Endothelial cell of umbilical vein (primary cell): Measurements from ENCODE around the gene RPS15A. TPM values are rescaled to one million over a fixed set of nuclear protein-coding genes. Genes with fewer than 3 reads are reported as not detected.

ENCODE experiments used
- BruUV-seq: library from RNA; stranded (reverse); fragments of 400-500 nt; replicated peaks from 2 replicates; lab custom pipeline; 2021; lab: Mats Ljungman, UMichigan
- CTCF ChIA-PET: fragments of 300-600, 350-600 bp; sonication (Branson Sonifier 250); formaldehyde crosslinking; loops from one replicate; lab custom pipeline; 2021; ENCODE audit warnings: antibody characterized with exemption, inconsistent platforms; lab: Charles Lee
- POLR2A ChIA-PET: fragments of 300-600, 350-600 bp; sonication (Branson Sonifier 250); formaldehyde crosslinking; loops from one replicate; lab custom pipeline; 2021; ENCODE audit warnings: antibody characterized with exemption, inconsistent platforms; lab: Charles Lee
- DNase-seq: peaks from one replicate; pipeline ENCODE4 v3.0.0-alpha.2; 2011; ENCODE audit warnings: low read depth, low spot score
- FAIRE-seq: peaks from 2 replicates; lab custom pipeline; 2011; peaks lifted over from hg19 to GRCh38; lab: Jason Lieb, UNC
- H2AFZ ChIP-seq: 2 replicates; pipeline ENCODE4 v1.6.0; 2012; ENCODE audit warnings: low read depth, low read length, control low read depth, inconsistent platforms
- H3K27ac ChIP-seq: 2 replicates; pipeline ENCODE4 v1.5.1; 2011; ENCODE audit warnings: low read depth, mild to moderate bottlenecking, control low read depth, low read length, moderate library complexity; ENCODE audit not compliant: insufficient read depth
- H3K27me3 ChIP-seq, 2 experiments: 2 replicates each; pipeline versions ENCODE4 v1.6.0 to v1.6.1; 2011; ENCODE audit warnings: low read length in 2 of 2, mixed read lengths in 1 of 2; ENCODE audit not compliant: control insufficient read depth in 2 of 2, insufficient read depth in 2 of 2
- H3K36me3 ChIP-seq, 2 experiments: 2 replicates in 1 of 2; 3 replicates in 1 of 2; pipeline ENCODE4 v1.5.1; 2011; ENCODE audit warnings: low read length in 2 of 2, mild to moderate bottlenecking in 1 of 2, moderate library complexity in 1 of 2; ENCODE audit not compliant: control insufficient read depth in 2 of 2, insufficient read depth in 2 of 2; ENCODE audit errors: extremely low read depth in 1 of 2
- H3K4me1 ChIP-seq: 3 replicates; pipeline ENCODE4 v1.5.1; 2011; ENCODE audit warnings: mild to moderate bottlenecking, low read length; ENCODE audit not compliant: control insufficient read depth, insufficient read depth; ENCODE audit errors: extremely low read depth
- H3K4me2 ChIP-seq: 2 replicates; pipeline ENCODE4 v1.6.1; 2011; ENCODE audit warnings: low read length, control low read depth, mixed read lengths; ENCODE audit not compliant: insufficient read depth
- H3K4me3 ChIP-seq, 3 experiments: fragments of 200-600 bp in 1 of 3; sonication (generic), shearing (Covaris generic) in 1 of 3; replicated peaks in 1 of 3; 2 replicates each; pipeline ENCODE4 v1.5.1; 2011 to 2016; ENCODE audit warnings: control low read depth in 3 of 3, low read length in 3 of 3, mild to moderate bottlenecking in 2 of 3, inconsistent platforms in 1 of 3, low read depth in 1 of 3, moderate library complexity in 1 of 3; ENCODE audit not compliant: insufficient read depth in 1 of 3
- H3K79me2 ChIP-seq: 2 replicates; pipeline ENCODE4 v1.6.0; 2012; ENCODE audit warnings: low read length, inconsistent platforms; ENCODE audit not compliant: control insufficient read depth, insufficient read depth
- H3K9ac ChIP-seq: replicated peaks from 2 replicates; pipeline ENCODE3; 2011; ENCODE audit warnings: low read length, control low read depth; ENCODE audit not compliant: insufficient read depth; ENCODE audit errors: extremely low read depth
- H3K9me1 ChIP-seq: replicated peaks from 3 replicates; pipeline ENCODE4 v1.6.0; 2011; ENCODE audit warnings: mild to moderate bottlenecking, low read length; ENCODE audit not compliant: control insufficient read depth, insufficient read depth; ENCODE audit errors: extremely low read depth
- H3K9me3 ChIP-seq: replicated peaks from 2 replicates; pipeline ENCODE4 v1.5.1; 2012; ENCODE audit warnings: low read length, inconsistent platforms; ENCODE audit not compliant: control insufficient read depth, insufficient read depth
- H4K20me1 ChIP-seq: replicated peaks from 2 replicates; pipeline ENCODE3; 2011; ENCODE audit warnings: mild to moderate bottlenecking, low read length; ENCODE audit not compliant: control insufficient read depth, insufficient read depth; ENCODE audit errors: extremely low read depth
- EZH2 ChIP-seq: IDR thresholded peaks from 2 replicates; pipeline ENCODE4 v1.6.1; 2012; ENCODE audit warnings: borderline replicate concordance, low read depth, mild to moderate bottlenecking, moderate library complexity, low read length, inconsistent platforms; ENCODE audit not compliant: severe bottlenecking
- FOS ChIP-seq: IDR thresholded peaks from 2 replicates; pipeline ENCODE4 v1.6.1; 2011; ENCODE audit warnings: mild to moderate bottlenecking, low read length, moderate library complexity, borderline replicate concordance; ENCODE audit not compliant: insufficient read depth
- GATA2 ChIP-seq: IDR thresholded peaks from 2 replicates; pipeline ENCODE4 v1.7.0; 2011; ENCODE audit warnings: low read depth, mild to moderate bottlenecking, moderate library complexity, mixed read lengths, low read length; ENCODE audit not compliant: insufficient read length, insufficient read depth
- JUN ChIP-seq: IDR thresholded peaks from 2 replicates; pipeline ENCODE4 v1.6.1; 2011; ENCODE audit warnings: borderline replicate concordance, low read depth; ENCODE audit not compliant: insufficient read length, insufficient read depth
- MYC ChIP-seq: IDR thresholded peaks from one replicate; pipeline ENCODE4 v1.6.1; 2011; ENCODE audit warnings: mild to moderate bottlenecking, low read depth, low read length
- POLR2A ChIP-seq: IDR thresholded peaks from 2 replicates; pipeline ENCODE4 v1.6.1; 2012; ENCODE audit warnings: low read depth, mild to moderate bottlenecking, control low read depth, low read length
- POLR2AphosphoS5 ChIP-seq: IDR thresholded peaks from 2 replicates; pipeline ENCODE4 v1.6.1; 2012; ENCODE audit warnings: low read depth, mild to moderate bottlenecking, control low read depth, low read length, moderate library complexity; ENCODE audit not compliant: insufficient read depth
- dilution Hi-C: fragments of 300-500 bp; cut with MboI; formaldehyde crosslinking; loops from one replicate; pipeline ENCODE4 v1.15.0; 2019; ENCODE audit warnings: low sequenced_read_pairs; ENCODE audit not compliant: extremely low pct_ligation_motif_present
- intact Hi-C: fragments of 100-400 bp; cut with micrococcal nuclease; formaldehyde crosslinking; loops from one replicate; pipeline ENCODE4 v1.10.0; 2022
- polyA plus RNA-seq, 4 experiments: library from polyadenylated mRNA; depleted of rRNA in 3 of 4; stranded (reverse) in 3 of 4; unstranded in 1 of 4; fragments of >200 nt; gene quantifications; 2 replicates each; pipeline versions ENCODE4 v1.2.1 to v1.2.3, GENCODE V29; 2011 to 2012; ENCODE audit warnings: missing spikeins in 1 of 4
- total RNA-seq: library from RNA; stranded (reverse); gene quantifications from 2 replicates; pipeline ENCODE4 v1.2.3, GENCODE V29; 2021
- TF ChIP-seq, protein P1 (sequence below): IDR thresholded peaks from 2 replicates; pipeline ENCODE4 v1.6.1; 2011; ENCODE audit not compliant: insufficient read depth, insufficient read length
- TF ChIP-seq, protein P2 (sequence below), 2 donors: IDR thresholded peaks; 1 replicate in 1 of 2; 2 replicates in 1 of 2; pipeline ENCODE4 v1.5.1; 2011; ENCODE audit warnings: low read length in 2 of 2, mild to moderate bottlenecking in 2 of 2, moderate library complexity in 2 of 2, control low read depth in 1 of 2, inconsistent platforms in 1 of 2, low read depth in 1 of 2; ENCODE audit not compliant: insufficient read depth in 1 of 2; ENCODE audit errors: extremely low read depth in 1 of 2

The RPS15A gene
- total and polyA plus RNA-seq, 2 donors (not counting 3 experiments of a cell fraction or from before 2014, with no cell fraction given) = 1,299 to 4,163 TPM

DNA sequence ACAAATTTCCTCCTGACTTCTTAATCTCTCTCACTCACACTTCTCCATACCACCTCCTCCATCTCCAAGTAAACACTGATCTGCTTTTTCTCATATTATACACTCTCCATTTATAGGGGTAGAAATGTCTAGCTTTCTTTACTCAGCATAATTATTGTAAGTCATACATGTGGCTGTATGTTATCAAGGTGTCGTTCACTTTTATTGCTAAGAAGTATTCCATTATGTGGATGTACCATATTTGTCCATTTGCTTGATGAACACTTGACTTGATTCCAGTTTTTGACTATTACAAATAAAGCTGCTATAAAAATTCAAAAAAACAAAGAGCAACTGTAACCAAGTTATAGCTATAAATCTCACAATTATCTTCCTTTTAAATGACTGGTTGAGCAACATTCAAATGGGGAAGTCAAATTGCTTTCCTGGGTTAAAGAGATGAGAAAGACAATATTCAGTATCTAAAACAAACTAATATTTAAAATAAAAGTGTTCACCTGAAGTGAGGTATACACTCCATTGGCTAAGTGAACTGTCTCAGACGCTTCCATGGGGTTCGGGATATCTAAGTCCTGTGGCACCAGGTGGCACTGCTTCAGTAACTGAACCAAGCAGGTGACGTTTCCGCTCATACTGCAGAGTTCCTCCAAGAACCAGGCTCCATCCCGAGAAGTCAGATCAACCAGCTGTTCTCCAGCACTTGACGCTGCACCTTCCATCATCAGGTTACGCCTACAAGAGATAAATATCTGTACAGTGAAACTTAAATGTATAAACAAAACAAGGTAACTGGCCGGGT, 43.8 kb upstream of the RPS15A start:
- peaks cover 30 to 48% of the 10 kb centered on the region in 2 experiments for H3K36me3 ChIP-seq
- H3K27ac ChIP-seq = no peak overlapping the region

More for the DNA sequence above, 43.8 kb upstream of the RPS15A start:
- H3K4me3 ChIP-seq = no peak overlapping the region
- no peaks in the 10 kb centered on the region for H3K27me3 ChIP-seq
- intact Hi-C loops = no loop called here
- H3K9me3 ChIP-seq = no peaks in the 10 kb centered on the region
- ChIA-PET CTCF (interaction anchor here (1.0 to 1.2 kb wide), 2 partner anchors 15 to 19 kb away, joined by 4 to 5 read pairs; no protein-coding TSS in a partner anchor), POLR2A (no interaction called here)
- BruUV-seq = no TSS peak
- TF ChIP-seq GATA2 = no peak
- no peak for TF ChIP-seq POLR2A
- TF ChIP-seq POLR2AphosphoS5 = no peak
- TF ChIP-seq, protein P1, sequence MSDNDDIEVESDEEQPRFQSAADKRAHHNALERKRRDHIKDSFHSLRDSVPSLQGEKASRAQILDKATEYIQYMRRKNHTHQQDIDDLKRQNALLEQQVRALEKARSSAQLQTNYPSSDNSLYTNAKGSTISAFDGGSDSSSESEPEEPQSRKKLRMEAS = no peak
- TF ChIP-seq, protein P2, sequence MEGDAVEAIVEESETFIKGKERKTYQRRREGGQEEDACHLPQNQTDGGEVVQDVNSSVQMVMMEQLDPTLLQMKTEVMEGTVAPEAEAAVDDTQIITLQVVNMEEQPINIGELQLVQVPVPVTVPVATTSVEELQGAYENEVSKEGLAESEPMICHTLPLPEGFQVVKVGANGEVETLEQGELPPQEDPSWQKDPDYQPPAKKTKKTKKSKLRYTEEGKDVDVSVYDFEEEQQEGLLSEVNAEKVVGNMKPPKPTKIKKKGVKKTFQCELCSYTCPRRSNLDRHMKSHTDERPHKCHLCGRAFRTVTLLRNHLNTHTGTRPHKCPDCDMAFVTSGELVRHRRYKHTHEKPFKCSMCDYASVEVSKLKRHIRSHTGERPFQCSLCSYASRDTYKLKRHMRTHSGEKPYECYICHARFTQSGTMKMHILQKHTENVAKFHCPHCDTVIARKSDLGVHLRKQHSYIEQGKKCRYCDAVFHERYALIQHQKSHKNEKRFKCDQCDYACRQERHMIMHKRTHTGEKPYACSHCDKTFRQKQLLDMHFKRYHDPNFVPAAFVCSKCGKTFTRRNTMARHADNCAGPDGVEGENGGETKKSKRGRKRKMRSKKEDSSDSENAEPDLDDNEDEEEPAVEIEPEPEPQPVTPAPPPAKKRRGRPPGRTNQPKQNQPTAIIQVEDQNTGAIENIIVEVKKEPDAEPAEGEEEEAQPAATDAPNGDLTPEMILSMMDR (IDR thresholded peaks at IDR 0.05; ENCODE audit: extremely low read depth in 1 of 2, insufficient read depth in 1 of 2, low read depth in 1 of 2, low read length in 2 of 2) = no peak
- TF ChIP-seq FOS = no peak
- no peak for TF ChIP-seq EZH2
- no peak for TF ChIP-seq JUN
- TF ChIP-seq MYC = no peak
- no peak overlapping the region for H2AFZ ChIP-seq
- no peaks in the 10 kb centered on the region for H3K9me1 ChIP-seq
- H4K20me1 ChIP-seq = no peaks in the 10 kb centered on the region
- no peak overlapping the region for H3K4me2 ChIP-seq
- no peaks in the 10 kb centered on the region for H3K4me1 ChIP-seq
- dilution Hi-C loops = no loop called here
- no peaks in the 10 kb centered on the region for H3K79me2 ChIP-seq
- H3K9ac ChIP-seq = no peak overlapping the region
- DNase-seq (no peak), FAIRE-seq (no peak)
